Activated naive CD8-positive, alpha-beta T cell (primary cell): Measurements from ENCODE around the gene TMEM59L.
"Not testable (repeated sequence)": the region's sequence is repeated elsewhere in the genome, so short reads cannot be mapped to it uniquely, and the experiment has no call there.

Experiments
- H3K27ac Mint-ChIP-seq: one replicate; pipeline ENCODE4 v1.8.0; 2021; ENCODE audit warnings: mixed read lengths
- H3K27me3 Mint-ChIP-seq: one replicate; pipeline ENCODE4 v1.8.0; 2021; ENCODE audit warnings: mixed read lengths
- H3K36me3 Mint-ChIP-seq: one replicate; pipeline ENCODE4 v1.8.0; 2021; ENCODE audit warnings: mixed read lengths
- H3K4me1 Mint-ChIP-seq: one replicate; pipeline ENCODE4 v1.8.0; 2021; ENCODE audit warnings: low read depth, mixed read lengths
- H3K4me3 Mint-ChIP-seq: one replicate; pipeline ENCODE4 v1.8.0; 2021; ENCODE audit warnings: mild to moderate bottlenecking, mixed read lengths
- H3K9me3 Mint-ChIP-seq: one replicate; pipeline ENCODE4 v1.8.0; 2021; ENCODE audit warnings: low read depth, mixed read lengths

Gene TMEM59L

DNA sequence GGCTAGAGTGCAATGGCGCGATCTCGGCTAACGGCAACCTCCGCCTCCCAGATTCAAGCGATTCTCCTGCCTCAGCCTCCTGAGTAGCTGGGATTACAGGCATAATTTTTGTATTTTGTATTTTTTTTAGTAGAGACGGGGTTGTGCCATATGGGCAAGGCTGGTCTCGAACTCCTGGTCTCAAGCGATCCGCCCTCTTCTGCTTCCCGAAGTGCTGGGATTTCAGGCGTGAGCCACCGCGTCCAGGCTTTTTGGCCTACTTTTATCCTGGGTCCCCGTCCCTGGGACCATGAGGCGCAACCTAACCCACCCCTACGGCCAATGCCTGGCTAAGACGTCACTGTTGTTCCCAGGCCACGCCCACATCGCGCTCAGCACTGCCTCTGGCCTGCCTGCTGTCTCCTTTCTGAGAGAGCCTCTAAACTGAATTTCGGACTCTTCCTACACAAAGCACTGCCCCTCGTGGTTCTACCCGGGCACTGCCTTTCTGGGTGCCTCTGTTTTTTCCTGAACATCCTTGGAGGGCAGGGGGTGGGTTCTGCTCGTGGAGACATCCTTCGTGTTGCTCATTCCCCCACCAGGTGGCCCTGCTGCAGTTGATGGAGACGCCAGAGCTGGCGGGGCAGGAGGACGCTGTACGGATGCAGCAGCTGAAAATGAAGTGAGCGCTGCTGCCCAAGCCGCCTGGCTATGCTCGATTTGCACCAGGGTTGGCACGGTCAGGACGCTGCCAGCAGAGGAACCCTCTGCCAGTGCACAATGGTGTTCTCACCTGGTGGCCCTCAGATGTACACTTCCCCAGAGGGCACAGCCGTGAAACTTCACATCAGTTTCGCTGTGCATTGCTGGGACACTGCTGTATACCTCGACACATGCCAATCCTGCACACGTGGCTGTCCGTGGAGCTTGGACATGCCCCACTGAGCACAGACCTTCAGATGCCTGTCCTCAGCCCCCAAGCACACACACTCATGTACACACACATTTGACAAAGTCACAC, 22.1 kb upstream of the TMEM59L start:
- Mint-ChIP-seq H3K27me3 (no peaks in the 10 kb centered on the region), H3K27ac (no peak overlapping the region), H3K4me3 (peak overlapping the region; percentile 83), H3K4me1 (peaks cover 33% of the 10 kb centered on the region), H3K36me3 (peaks cover 3% of the 10 kb centered on the region), H3K9me3 (no peaks in the 10 kb centered on the region)

DNA sequence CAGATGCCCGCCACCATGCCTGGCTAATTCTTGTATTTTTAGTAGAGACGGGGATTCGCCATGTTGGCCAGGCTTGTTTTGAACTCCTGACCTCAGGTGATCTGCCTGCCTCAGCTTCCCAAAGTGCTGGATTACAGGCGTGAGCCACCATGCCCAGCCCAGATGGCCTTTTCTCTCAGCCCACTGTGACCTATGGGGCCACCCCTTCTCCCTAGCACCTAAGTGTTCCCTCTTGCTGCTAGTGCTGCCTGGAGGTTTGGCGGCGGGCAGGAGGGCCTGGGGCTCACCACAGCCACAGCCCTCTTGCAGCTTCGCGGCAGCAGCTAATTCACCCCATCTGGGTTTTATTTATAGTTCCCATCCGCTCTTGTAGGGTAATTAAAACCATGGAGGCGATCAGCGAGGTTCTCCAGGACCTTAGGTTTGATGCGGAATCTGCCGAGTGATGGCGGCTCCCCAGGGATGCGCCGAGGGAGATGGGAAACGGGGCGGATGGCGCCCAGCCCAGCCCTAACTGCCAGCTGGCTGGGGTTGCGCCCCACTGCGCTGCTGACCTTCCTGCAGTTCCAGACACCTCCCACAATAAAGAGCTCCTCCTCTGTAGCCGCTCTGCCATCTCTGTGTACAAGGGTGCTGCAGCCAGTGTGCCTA, 20.8 kb upstream of the TMEM59L start:
- no peak overlapping the region for H3K27ac Mint-ChIP-seq
- H3K9me3 Mint-ChIP-seq = no peaks in the 10 kb centered on the region
- H3K4me3 Mint-ChIP-seq = peak overlapping the region; percentile 40

DNA sequence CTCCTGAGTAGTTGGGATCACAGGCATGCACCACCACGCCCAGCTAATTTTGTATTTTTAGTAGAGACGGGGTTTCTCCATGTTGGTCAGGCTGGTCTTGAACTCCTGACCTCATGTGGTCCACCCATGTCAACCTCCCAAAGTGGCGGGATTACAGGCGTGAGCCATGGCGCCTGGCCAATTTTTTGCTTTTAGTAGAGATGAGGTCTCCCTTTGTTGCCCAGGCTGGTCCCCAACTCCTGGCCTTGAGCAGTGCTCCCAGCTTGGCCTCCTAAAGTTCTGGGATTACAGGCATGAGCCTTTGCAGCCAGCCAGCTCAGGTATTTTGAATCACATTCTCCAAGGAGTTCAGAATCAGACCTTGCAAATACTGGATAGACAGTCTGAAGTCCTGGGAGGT, 19.9 kb upstream of the TMEM59L start:
- H3K4me1 Mint-ChIP-seq = peaks cover 25% of the 10 kb centered on the region
- H3K9me3 Mint-ChIP-seq, H3K36me3 Mint-ChIP-seq, H3K27me3 Mint-ChIP-seq, H3K4me3 Mint-ChIP-seq, H3K27ac Mint-ChIP-seq: not testable (repeated sequence)

More for the DNA sequence above, 20.8 kb upstream of the TMEM59L start:
- Mint-ChIP-seq H3K36me3 (peaks cover 3% of the 10 kb centered on the region), H3K4me1 (peaks cover 27% of the 10 kb centered on the region), H3K27me3 (no peaks in the 10 kb centered on the region)

DNA sequence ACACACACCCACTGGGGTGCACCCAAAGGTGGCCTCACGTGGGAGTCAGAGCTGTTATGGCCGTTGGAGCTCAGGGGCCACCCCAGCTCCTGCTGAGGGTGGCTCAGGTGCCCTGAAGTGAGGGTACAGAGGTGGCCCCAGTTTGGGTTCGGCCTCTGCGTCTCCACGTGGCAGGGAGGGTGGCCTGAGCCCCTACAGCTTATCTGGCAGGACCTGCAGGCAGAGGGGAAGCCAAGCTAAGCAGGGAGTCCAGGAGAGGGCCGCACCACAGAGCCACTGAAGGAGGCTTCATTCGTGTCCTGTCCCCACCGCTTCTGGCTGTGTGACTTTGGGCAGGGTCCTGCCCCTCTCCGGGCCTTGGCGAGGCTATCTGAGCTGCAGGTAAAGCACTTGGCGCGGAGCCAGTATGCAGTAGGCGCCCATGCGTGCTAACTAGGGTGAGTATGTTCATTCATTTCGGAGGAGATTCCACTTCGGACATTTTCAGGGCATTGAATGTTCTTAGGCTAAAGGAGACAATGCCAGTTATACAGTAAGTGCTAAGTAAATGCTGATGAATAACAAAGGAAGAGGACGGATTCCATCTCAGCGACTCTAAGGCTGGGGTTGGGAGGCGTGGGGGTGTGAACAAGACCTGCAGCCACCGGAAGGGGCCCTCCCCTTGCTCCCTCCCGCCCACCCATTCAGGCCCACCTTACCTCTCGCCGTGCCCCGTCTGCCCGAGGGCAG, 19.1 kb upstream of the TMEM59L start:
- H3K4me1 Mint-ChIP-seq = peaks cover 19% of the 10 kb centered on the region
- no peaks in the 10 kb centered on the region for H3K9me3 Mint-ChIP-seq
- no peak overlapping the region for H3K27ac Mint-ChIP-seq
- H3K4me3 Mint-ChIP-seq = peak overlapping the region; percentile 75
- peaks cover 3% of the 10 kb centered on the region for H3K36me3 Mint-ChIP-seq
- no peaks in the 10 kb centered on the region for H3K27me3 Mint-ChIP-seq

DNA sequence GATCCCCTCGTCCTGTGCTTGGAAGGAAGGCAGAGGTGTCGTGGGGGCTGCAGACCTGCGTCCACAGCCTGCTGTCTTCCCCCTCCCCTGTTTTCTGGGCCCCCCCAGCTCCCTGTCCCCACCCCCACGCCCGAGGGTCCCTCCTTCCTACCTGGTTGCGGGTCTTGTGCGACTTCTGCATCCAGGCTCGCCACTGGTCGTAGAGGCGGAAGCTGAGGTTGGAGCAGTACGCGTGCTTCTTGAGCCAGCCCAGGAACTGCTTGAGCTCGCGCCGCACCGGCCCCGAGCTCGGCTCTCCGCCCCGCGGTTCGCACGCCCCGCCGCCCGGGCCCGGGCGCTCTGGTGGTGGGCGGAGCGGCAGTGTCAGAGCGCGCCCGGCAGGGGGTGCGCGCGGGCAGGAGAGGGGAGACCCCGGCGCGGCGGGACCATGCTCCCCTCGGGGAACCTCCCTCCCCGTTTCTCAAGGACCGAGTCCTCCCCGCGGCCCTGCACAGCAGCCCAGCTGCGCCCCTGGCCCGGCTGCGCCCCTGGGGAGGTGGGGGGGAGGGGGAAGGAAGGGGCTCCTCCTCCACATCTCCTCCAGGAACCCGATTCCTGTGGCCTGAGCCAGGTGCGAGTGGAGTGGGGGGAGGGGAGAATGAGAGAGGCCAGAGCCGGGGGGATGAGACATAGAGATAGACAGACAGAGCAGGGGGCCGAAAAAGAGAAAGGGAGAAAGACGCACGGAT, 18.4 kb upstream of the TMEM59L start:
- Mint-ChIP-seq H3K4me3 (peak overlapping the region; percentile 83), H3K27ac (peak overlapping the region; percentile 68), H3K27me3 (no peaks in the 10 kb centered on the region), H3K9me3 (no peaks in the 10 kb centered on the region), H3K36me3 (peaks cover 3% of the 10 kb centered on the region), H3K4me1 (peaks cover 19% of the 10 kb centered on the region)

DNA sequence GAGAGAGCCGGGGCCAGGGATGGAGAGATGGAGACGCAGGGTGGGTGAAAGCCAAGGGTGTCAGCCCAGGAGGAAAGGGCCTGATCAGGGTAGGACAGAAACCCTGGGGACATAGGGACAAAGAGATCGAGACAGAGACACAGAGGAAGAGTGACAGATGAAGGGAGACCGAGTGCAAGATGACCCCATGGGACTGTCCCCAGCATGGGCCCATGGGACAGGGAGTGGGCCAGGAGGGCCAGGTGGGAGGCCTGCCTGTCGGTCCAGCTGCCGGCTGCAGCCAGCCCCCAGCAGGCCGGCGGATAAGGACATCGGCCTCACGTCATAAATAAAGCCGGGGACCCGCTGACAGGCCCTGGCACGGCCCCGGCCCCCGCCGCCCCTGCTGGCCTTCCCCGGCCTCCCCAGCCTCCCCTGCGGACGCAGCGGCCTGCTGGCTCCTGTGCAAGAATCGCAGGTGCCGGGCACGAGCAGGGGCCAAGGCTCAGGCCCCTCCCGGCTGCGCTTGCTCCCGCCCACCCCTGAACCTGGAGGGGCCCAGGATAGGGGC, 17.8 kb upstream of the TMEM59L start:
- H3K4me1 Mint-ChIP-seq = peaks cover 16% of the 10 kb centered on the region

DNA sequence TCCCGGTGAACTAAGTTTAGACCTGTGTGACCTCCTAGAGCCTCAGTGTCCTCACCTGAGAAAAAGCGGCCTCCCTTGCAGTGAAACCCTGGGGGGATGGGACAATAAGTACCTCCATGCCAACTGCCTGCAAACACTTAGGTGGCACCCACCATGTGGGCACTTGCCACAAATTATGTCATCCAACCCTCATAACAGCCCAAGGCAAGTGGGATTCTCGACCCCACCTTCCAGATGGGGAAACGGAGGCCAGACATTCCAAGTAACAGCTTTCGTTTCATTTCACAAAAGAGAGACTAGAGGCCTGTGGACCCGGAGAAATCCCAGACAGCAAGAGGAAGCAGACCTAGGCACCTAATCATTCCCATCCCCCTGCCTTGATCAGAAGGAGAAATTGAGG, 17.2 kb upstream of the TMEM59L start:
- H3K27me3 Mint-ChIP-seq = no peaks in the 10 kb centered on the region
- peaks cover 13% of the 10 kb centered on the region for H3K4me1 Mint-ChIP-seq
- H3K36me3 Mint-ChIP-seq = no peaks in the 10 kb centered on the region
- H3K9me3 Mint-ChIP-seq = no peaks in the 10 kb centered on the region
- H3K27ac Mint-ChIP-seq = no peak overlapping the region
- H3K4me3 Mint-ChIP-seq = peak overlapping the region; percentile 38

More for the DNA sequence above, 17.8 kb upstream of the TMEM59L start:
- Mint-ChIP-seq H3K9me3 (no peaks in the 10 kb centered on the region), H3K36me3 (peaks cover under 1% of the 10 kb centered on the region), H3K27me3 (no peaks in the 10 kb centered on the region), H3K27ac (peak overlapping the region; percentile 68), H3K4me3 (peak overlapping the region; percentile 83)

DNA sequence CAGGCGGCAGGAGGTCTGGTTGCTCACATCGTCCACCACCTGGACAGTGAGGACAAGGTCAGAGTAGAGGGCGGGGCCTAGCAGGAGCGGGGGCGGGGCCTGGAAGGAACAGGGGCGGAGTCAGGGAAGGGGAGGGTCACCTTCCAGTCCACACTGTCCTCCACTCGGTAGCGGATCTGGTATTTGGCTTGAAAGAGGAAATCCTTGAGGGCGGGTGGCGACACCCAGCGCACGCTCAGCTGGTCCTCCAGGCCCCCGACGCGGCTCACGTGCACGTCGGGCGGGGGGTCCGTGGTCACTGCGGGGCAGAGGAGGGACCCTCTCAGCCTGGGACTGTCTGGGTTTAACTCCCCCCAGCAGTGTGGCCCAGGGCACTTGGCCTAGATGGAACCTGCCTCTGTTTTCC, 15.9 kb upstream of the TMEM59L start:
- H3K4me3 Mint-ChIP-seq = no peak overlapping the region
- peaks cover 3% of the 10 kb centered on the region for H3K27me3 Mint-ChIP-seq
- H3K4me1 Mint-ChIP-seq = peaks cover 10% of the 10 kb centered on the region
- H3K36me3 Mint-ChIP-seq = no peaks in the 10 kb centered on the region
- no peak overlapping the region for H3K27ac Mint-ChIP-seq
- H3K9me3 Mint-ChIP-seq = no peaks in the 10 kb centered on the region

DNA sequence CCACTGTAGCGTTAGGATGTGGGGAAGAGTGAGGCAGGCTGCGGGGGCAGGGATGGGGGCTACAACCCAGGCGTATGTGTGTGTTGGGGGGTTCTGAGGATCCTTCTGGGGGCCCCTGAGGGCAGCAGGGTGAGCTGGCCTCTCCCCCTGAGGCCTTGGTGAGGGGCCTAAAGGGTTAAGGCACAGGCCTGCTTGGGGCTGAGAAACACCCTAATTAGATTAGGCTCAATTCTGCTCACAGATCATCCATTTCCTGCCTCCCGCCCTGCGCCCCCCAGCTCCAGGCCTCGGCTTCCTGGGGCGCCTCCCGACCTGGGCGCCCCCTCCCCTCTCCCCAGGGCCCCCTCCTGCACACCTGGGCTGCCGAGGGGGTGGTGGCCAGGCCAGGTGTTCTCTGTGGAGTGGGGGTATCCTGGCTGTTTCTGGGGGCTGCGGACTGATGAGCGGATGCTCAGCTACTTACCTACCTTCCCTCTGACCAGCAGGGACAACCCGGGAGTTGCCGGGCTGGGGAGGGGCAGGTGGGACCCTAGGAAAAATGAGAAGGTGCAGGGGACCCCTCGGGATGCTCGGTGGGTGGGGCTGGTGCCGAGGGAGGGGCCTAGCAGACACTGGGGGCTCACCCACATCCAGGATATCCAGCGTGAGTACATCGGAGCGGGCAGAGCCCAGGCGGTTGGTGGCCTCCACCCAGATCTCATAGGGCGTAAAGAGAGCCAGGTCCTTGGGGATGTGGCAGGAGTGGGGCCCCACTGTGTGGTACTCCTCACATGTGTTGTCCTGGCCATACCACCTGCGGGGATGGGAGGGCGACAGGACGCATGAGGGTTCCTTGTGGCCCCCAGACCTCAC, 14.6 kb upstream of the TMEM59L start:
- H3K4me3 Mint-ChIP-seq = no peak overlapping the region
- no peaks in the 10 kb centered on the region for H3K9me3 Mint-ChIP-seq
- H3K36me3 Mint-ChIP-seq = no peaks in the 10 kb centered on the region
- no peak overlapping the region for H3K27ac Mint-ChIP-seq
- peaks cover 11% of the 10 kb centered on the region for H3K4me1 Mint-ChIP-seq
- H3K27me3 Mint-ChIP-seq = peaks cover 7% of the 10 kb centered on the region

DNA sequence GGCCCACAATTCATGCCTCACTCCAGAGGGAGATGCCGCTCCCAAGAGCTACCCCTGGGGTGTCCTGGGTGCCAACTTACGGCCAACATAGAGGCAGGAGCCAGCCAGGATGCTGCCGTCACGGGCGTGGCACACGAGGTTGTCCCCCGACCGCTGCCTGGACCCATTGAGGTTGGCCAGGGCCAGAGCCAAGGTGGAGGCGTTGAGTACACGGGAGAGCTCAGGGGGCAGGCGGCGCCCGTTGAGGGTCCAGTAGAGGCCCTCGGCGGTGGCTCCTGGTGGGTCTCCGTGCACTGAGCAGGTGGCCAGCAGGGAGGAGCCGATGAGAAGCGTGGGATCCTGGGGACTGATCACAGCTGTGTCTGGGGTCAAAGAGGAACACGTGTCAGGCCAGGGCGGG, 13.2 kb upstream of the TMEM59L start:
- Mint-ChIP-seq H3K4me1 (peaks cover 10% of the 10 kb centered on the region), H3K27me3 (peaks cover 10% of the 10 kb centered on the region), H3K4me3 (no peak overlapping the region), H3K27ac (no peak overlapping the region), H3K9me3 (no peaks in the 10 kb centered on the region), H3K36me3 (no peaks in the 10 kb centered on the region)

DNA sequence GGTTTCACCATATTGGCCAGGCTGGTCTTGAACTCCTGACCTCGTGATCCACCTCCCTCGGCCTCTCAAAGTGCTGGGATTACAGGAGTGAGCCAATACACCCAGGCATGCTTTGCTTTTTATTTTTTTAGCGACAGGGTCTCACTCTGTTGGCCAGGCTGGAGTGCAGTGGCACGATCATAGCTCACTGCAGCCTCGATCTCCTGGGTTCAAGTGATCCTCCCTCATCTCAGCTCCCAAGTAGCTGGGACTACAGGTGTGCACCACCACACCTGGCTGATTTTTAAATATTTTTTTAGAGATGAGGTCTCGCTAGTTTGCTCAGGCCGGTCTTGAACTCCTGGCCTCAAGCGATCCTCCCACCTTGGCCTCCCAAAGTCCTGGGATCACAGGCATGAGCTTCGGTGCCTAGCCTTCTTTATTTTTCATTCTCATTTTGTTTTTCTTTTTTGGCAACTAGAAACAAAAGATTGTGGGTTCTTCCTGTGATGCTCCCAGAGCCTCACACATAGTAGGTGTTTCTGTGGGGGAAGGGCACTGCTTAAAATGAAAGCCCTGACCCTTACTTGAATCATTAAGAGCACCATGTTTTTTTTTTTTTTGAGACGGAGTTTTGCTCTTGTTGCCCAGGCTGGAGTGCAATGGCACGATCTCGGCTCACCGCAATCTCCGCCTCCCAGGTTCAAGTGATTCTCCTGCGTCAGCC, 11.8 kb upstream of the TMEM59L start:
- not testable (repeated sequence) for H3K36me3 Mint-ChIP-seq, H3K4me3 Mint-ChIP-seq, H3K4me1 Mint-ChIP-seq, H3K27ac Mint-ChIP-seq, H3K9me3 Mint-ChIP-seq
- peaks cover 14% of the 10 kb centered on the region for H3K27me3 Mint-ChIP-seq

DNA sequence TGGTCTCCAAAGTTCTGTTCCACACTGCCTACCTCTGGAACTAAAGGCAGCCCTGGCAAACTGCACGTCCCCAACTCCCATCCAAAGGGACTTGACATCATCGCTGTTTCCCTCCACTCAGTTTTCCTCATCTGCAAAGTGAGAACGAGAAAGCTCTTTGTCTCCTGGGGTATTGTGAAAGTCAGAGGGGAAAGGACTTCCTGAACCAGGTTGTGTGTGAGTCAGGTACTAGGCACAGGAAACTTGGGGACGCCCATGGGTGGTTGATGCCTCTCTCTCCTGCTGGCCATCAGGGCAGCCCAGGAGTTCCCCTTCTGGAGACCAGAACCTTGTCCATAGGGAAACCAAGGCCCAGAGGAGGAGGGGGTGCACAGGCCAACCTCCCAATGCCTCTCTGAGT, 10.8 kb upstream of the TMEM59L start:
- H3K27ac Mint-ChIP-seq = no peak overlapping the region
- H3K36me3 Mint-ChIP-seq = no peaks in the 10 kb centered on the region
- no peaks in the 10 kb centered on the region for H3K9me3 Mint-ChIP-seq
- H3K4me1 Mint-ChIP-seq = peaks cover 7% of the 10 kb centered on the region
- H3K4me3 Mint-ChIP-seq = no peak overlapping the region
- peaks cover 14% of the 10 kb centered on the region for H3K27me3 Mint-ChIP-seq
